SK-N-SH treated with all-trans-retinoic acid at 6 μM for 48 hours (cell line): ENCODE measurements around the gene MZT2A.

Experiments
- ARNTL ChIP-seq: fragments of 450-650 bp; formaldehyde crosslinking; IDR thresholded peaks from 2 replicates; pipeline ENCODE4 v1.5.0; 2020; ENCODE audit warnings: low read depth, mild to moderate bottlenecking, moderate library complexity, borderline replicate concordance
- CSDC2 ChIP-seq: fragments of 250-450 bp; sonication (Bioruptor Pico); IDR thresholded peaks from 2 replicates; pipeline ENCODE4 v1.5.0; 2020; ENCODE audit warnings: mild to moderate bottlenecking, moderate library complexity
- PATZ1 ChIP-seq: fragments of 250-450 bp; sonication (Bioruptor Pico); IDR thresholded peaks from 2 replicates; pipeline ENCODE4 v1.8.0; 2020; ENCODE audit warnings: mild to moderate bottlenecking, moderate library complexity, borderline replicate concordance
- PPARA ChIP-seq: fragments of 250-450 bp; sonication (Bioruptor Pico); IDR thresholded peaks from 2 replicates; pipeline ENCODE4 v1.5.0; 2020; ENCODE audit warnings: mild to moderate bottlenecking, borderline replicate concordance
- TSHZ2 ChIP-seq: fragments of 250-450 bp; sonication (Bioruptor Pico); IDR thresholded peaks from 2 replicates; pipeline ENCODE4 v1.5.0; 2020; ENCODE audit warnings: mild to moderate bottlenecking, moderate library complexity

DNA sequence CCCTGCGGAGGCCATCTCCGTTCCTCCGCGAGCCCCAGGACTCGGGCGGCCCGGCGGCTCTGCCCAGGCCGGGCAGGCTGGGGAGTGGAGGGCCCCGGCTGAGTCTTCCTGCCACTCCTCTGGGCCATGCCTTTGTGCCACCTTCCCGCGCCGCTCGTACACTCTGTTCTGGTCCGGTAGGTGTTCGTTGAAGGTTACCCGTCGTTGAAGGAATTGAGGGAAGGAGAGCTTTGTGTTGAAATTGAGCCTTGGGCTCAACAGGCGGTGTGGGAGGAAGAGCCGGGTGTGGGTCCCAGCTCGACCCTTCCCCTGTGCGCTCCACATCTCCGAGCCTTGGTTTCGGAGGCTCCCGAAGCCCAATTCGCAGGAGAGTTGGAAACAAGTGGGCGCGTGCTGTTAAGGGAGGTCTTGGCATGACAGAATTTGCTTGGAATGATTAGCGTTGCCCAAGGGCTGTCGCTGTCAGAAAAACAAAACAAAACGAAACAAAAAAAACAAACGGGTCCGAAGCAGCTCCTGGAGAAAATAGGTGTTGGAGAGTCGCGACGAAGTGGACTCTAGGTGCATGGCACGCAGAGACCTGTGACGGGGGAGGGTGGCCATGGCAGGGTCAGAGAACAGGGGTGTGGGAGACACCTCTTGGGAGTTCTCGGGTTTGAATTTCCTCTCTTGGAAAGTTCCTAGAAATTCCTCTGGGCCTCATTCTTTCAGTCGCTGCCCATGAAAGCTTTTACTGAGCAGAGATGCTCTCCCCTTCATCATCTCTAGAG is 1.2 kb upstream of the MZT2A start:
- no peak for TF ChIP-seq PATZ1 (CRISPR knock-in tag)
- TF ChIP-seq PPARA (CRISPR knock-in tag), result no peak
- TF ChIP-seq CSDC2 (CRISPR knock-in tag), result no peak
- no peak for TF ChIP-seq ARNTL (CRISPR knock-in tag)
- TF ChIP-seq TSHZ2 (CRISPR knock-in tag), result no peak
